ENCODE measurements around the gene COX4I1.

Gene COX4I1

GRCh38 chr16:85844169-85844481 lies 44.6 kb downstream of the COX4I1 start:
- DNase-seq: no peak

DNA sequence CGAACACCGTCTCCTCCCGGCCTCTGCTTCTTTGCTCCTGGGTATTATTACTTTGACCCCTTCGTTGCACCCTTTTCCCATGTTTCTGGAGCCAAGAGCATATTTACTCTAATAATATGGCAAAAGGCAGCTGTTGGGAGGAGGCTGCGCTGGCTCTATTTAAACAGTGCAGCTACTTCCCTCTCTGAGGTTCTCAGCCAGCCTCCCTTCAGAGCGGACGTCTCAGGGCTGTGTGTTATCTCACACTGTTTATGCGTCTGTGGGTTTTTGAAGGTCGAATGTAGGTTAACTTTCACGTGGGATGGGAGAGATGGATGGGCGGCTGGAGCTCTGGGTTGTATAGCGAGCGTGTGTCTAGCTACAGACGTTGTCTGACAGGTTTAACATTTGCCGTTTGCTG lies 45.3 kb downstream of the COX4I1 start:
- no peak for DNase-seq

- DNase-seq: no peak
These were observed 45.8 kb downstream of the COX4I1 start for GRCh38 chr16:85845266-85845665.

- no peak for DNase-seq
These were observed 47.0 kb downstream of the COX4I1 start for GRCh38 chr16:85846461-85846860.

- DNase-seq: no peak
These were observed 47.5 kb downstream of the COX4I1 start for GRCh38 chr16:85847036-85847435.

- DNase-seq: no peak
These were observed 48.4 kb downstream of the COX4I1 start for GRCh38 chr16:85847681-85848601.

DNA sequence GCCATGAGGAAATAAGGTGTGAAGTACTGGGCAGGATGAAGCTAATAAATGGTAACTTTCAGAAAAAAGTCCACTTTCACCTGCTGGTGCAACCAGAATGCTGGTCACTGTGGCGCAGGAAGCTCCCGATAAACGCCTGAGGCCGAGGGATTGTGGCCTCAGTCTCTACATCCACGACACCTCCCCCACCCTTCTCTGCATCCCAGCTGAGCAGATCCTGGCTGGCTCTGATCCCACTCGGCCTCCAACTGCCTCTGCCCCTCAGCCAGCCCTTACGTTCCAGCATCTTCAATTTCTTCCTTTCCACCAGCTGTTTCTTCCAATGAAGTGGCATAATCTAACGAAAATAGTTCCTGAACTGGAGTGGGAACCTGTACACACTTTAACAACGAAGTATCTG lies 49.5 kb downstream of the COX4I1 start:
- no peak for DNase-seq

DNA sequence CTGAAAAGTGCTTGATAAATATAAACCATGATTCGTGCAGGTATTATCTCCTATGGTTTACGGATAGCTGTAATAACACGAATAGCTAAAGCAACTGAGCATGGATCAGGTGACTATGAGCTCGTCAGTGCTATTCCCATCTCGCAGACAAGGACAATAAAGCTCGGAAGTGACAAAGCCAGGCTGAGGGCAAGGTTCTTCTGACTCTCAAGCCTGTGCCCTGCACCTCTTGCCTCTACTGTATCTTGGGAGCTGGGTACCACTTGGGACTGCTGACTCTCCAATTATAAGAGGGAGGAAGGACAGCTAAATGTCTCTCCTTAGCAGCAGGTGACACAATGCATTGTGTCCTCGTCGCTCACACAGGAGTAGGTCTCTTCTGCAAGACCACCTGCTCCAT lies 49.9 kb downstream of the COX4I1 start:
- DNase-seq: no peak

GRCh38 chr16:85850344-85850880 lies 50.9 kb downstream of the COX4I1 start:
- no peak for DNase-seq

DNA sequence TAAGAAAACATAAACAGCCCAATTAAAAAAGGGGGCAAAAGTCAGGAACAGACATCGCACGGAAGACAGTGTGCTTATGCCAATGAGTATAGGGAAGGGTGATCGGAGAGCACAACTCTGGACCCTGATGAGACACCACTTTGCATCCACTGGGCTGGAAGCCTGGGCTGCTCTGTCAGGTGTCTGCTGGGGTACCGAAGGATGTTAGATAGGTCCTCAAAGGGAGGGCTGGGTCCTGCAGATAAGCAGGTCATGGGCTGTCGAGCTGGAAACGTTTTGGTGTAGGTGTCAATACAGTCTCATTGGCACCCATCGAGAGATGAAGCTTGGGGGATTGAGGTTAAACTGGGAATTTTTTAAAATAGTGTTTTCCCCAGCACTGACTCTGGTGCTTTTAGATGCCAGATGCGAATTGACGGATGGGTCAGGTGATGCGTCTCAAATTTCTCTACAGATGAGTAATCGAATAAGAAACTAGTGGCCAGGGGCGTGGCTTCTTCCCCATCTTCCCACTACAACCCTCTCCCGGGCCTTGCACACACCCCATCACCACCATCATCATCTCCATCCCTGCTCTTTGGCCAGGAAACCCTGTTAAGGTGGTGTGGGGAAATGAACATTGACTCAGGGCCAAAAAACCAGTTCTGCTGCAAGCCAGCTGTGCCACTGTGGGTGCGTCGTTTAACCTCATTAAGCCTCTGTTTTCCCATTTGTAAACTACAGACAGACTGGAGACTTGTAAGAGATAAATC lies 51.7 kb downstream of the COX4I1 start:
- DNase-seq: no peak

- no peak for DNase-seq
These were observed 54.4 kb downstream of the COX4I1 start for GRCh38 chr16:85853547-85854545.

- DNase-seq: no peak
These were observed 55.4 kb downstream of the COX4I1 start for GRCh38 chr16:85854935-85855334.

GRCh38 chr16:85856079-85856478 lies 56.6 kb downstream of the COX4I1 start:
- no peak for DNase-seq

DNA sequence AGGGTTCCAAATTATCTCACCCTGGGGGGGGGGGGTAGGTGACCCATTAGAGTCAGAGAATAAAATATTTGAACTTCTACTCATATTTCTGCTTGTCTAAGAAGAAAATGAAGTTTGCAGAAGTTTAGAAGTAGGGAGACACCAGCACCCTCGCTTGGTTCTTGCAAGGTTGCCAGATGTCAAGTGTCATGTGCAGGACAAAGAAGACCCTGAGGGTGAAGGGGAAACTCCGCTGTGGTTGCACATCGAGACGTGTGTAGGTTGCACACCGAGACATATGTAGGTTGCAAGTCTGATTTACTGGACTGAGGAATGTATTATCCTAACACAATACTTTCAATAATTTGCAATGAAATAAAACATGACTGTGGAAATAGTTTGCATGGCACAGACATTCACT lies 57.1 kb downstream of the COX4I1 start:
- no peak for DNase-seq
